SU-DHL-6 (cell line): ENCODE measurements around the gene THSD4.

Experiments
- H2AFZ ChIP-seq: fragments of 200-600 bp; sonication (generic); 2 replicates; pipeline ENCODE4 v1.6.1; 2014; ENCODE audit warnings: low read depth, mild to moderate bottlenecking, moderate library complexity, mixed read lengths, antibody characterized with exemption, low read length; ENCODE audit not compliant: severe bottlenecking
- H3F3A ChIP-seq: fragments of 200-600 bp; shearing (Covaris generic); 2 replicates; pipeline ENCODE4 v1.6.0; 2016; ENCODE audit warnings: antibody characterized with exemption, mild to moderate bottlenecking; ENCODE audit not compliant: insufficient read depth
- H3K27ac ChIP-seq: fragments of 200-600 bp; sonication (generic); 2 replicates; pipeline ENCODE4 v1.5.1; 2016; ENCODE audit warnings: low read depth, mild to moderate bottlenecking, low read length, moderate library complexity, mixed read lengths
- H3K27me3 ChIP-seq: fragments of 200-600 bp; sonication (generic), shearing (Covaris generic); 2 replicates; pipeline ENCODE4 v1.6.0; 2014; ENCODE audit warnings: mild to moderate bottlenecking, low read length
- H3K36me3 ChIP-seq: fragments of 200-600 bp; sonication (generic); 2 replicates; pipeline ENCODE4 v1.6.1; 2014; ENCODE audit warnings: mild to moderate bottlenecking, low read length, mixed read lengths
- H3K4me2 ChIP-seq: fragments of 300-600, 200-600 bp; shearing (Covaris generic), sonication (generic); 2 replicates; pipeline ENCODE4 v1.6.0; 2014; ENCODE audit warnings: low read length, low read depth, mild to moderate bottlenecking; ENCODE audit not compliant: poor library complexity, severe bottlenecking
- H3K4me3 ChIP-seq: fragments of 200-600 bp; sonication (generic); 2 replicates; pipeline ENCODE4 v1.5.1; 2014; ENCODE audit warnings: antibody characterized with exemption, low read length, mild to moderate bottlenecking, mixed read lengths; ENCODE audit not compliant: insufficient read depth, poor library complexity, severe bottlenecking
- H3K79me2 ChIP-seq: fragments of 200-600 bp; sonication (generic); 2 replicates; pipeline ENCODE4 v1.6.1; 2014; ENCODE audit warnings: mild to moderate bottlenecking, low read length, moderate library complexity; ENCODE audit not compliant: insufficient read depth
- H3K9ac ChIP-seq: fragments of 200-600 bp; sonication (generic); 2 replicates; pipeline ENCODE4 v1.7.0; 2014; ENCODE audit warnings: mild to moderate bottlenecking, low read length
- H3K9me2 ChIP-seq: fragments of 200-600 bp; sonication (generic); replicated peaks from 2 replicates; pipeline ENCODE4 v1.6.1; 2014; ENCODE audit warnings: low read length; ENCODE audit not compliant: insufficient read depth
- H3K9me3 ChIP-seq: fragments of 200-600 bp; sonication (generic); 2 replicates; pipeline ENCODE4 v1.6.1; 2014; ENCODE audit warnings: low read length, mixed read lengths; ENCODE audit not compliant: insufficient read depth
- H4K20me1 ChIP-seq: fragments of 200-600 bp; sonication (generic); 2 replicates; pipeline ENCODE4 v1.6.1; 2014; ENCODE audit warnings: low read depth, mild to moderate bottlenecking, antibody characterized with exemption, low read length, moderate library complexity, mixed read lengths
- EZH2phosphoT487 ChIP-seq: fragments of 200-600 bp; sonication (generic), shearing (Covaris generic); conservative IDR thresholded peaks from 2 replicates; pipeline ENCODE4 v1.6.1; 2018; ENCODE audit warnings: mild to moderate bottlenecking, antibody characterized with exemption, low read length, moderate library complexity, mixed read lengths
- TF ChIP-seq, protein P1 (sequence below): fragments of 200-600 bp; sonication (generic); IDR thresholded peaks from one replicate; pipeline ENCODE4 v1.5.1; 2017; ENCODE audit warnings: antibody characterized with exemption, mild to moderate bottlenecking, low read length, moderate library complexity; ENCODE audit not compliant: insufficient read depth, poor library complexity, severe bottlenecking

Gene THSD4

GRCh38 chr15:71830981-71831380 lies 715.7 kb downstream of the THSD4 start:
- H3K27me3 ChIP-seq = no peaks in the 10 kb centered on the region
- H3K79me2 ChIP-seq = no peaks in the 10 kb centered on the region
- no peak overlapping the region for H2AFZ ChIP-seq
- H3K9ac ChIP-seq = no peak overlapping the region
- H3F3A ChIP-seq = peaks cover 4% of the 10 kb centered on the region; the same call in 1 of the 2 replicates
- H3K36me3 ChIP-seq = peaks cover 62% of the 10 kb centered on the region
- TF ChIP-seq EZH2phosphoT487 = no peak
- TF ChIP-seq, protein P1, sequence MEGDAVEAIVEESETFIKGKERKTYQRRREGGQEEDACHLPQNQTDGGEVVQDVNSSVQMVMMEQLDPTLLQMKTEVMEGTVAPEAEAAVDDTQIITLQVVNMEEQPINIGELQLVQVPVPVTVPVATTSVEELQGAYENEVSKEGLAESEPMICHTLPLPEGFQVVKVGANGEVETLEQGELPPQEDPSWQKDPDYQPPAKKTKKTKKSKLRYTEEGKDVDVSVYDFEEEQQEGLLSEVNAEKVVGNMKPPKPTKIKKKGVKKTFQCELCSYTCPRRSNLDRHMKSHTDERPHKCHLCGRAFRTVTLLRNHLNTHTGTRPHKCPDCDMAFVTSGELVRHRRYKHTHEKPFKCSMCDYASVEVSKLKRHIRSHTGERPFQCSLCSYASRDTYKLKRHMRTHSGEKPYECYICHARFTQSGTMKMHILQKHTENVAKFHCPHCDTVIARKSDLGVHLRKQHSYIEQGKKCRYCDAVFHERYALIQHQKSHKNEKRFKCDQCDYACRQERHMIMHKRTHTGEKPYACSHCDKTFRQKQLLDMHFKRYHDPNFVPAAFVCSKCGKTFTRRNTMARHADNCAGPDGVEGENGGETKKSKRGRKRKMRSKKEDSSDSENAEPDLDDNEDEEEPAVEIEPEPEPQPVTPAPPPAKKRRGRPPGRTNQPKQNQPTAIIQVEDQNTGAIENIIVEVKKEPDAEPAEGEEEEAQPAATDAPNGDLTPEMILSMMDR = no peak
- no peaks in the 10 kb centered on the region for H3K9me2 ChIP-seq
- no peaks in the 10 kb centered on the region for H3K9me3 ChIP-seq
- no peak overlapping the region for H3K4me2 ChIP-seq
- no peaks in the 10 kb centered on the region for H4K20me1 ChIP-seq
- H3K4me3 ChIP-seq = no peak overlapping the region
- no peak overlapping the region for H3K27ac ChIP-seq
